Smooth muscle cell of the brain vasculature (primary cell): ENCODE measurements around the gene CDK19.
"Not testable (repeated sequence)": the region's sequence is repeated elsewhere in the genome, so short reads cannot be mapped to it uniquely, and the experiment has no call there.

ENCODE experiments used
- DNase-seq: peaks from one replicate; pipeline ENCODE4 v3.0.0-alpha.2; 2012; ENCODE audit warnings: low read depth, low spot score

CDK19 gene

GRCh38 chr6:110815411-110816409 lies at the start of gene CDK19:
Gene CDK19 (minus strand): TSS chr6:110815469. CDS start chr6:110815136, 333 bp downstream.
- DNase-seq = peak; percentile 96

- DNase-seq = no peak
Observed at GRCh38 chr6:110864824-110865223, 49.6 kb upstream of the CDK19 start.

GRCh38 chr6:110859335-110859792 lies 44.1 kb upstream of the CDK19 start:
- no peak for DNase-seq

- no peak for DNase-seq
Observed at GRCh38 chr6:110858562-110859214, 43.4 kb upstream of the CDK19 start.

- no peak for DNase-seq
Observed at GRCh38 chr6:110858016-110858415, 42.7 kb upstream of the CDK19 start.

GRCh38 chr6:110856296-110856695 lies 41.0 kb upstream of the CDK19 start:
- DNase-seq = no peak

GRCh38 chr6:110853754-110854477 lies 38.6 kb upstream of the CDK19 start:
- no peak for DNase-seq

GRCh38 chr6:110852773-110853172 lies 37.5 kb upstream of the CDK19 start:
- DNase-seq = no peak

- no peak for DNase-seq
Observed at GRCh38 chr6:110849781-110850180, 34.5 kb upstream of the CDK19 start.

GRCh38 chr6:110841266-110841665 lies 26.0 kb upstream of the CDK19 start:
- DNase-seq = no peak

GRCh38 chr6:110835751-110836150 lies 20.5 kb upstream of the CDK19 start:
- DNase-seq = not testable (repeated sequence)

GRCh38 chr6:110833831-110834230 lies 18.6 kb upstream of the CDK19 start:
- DNase-seq = no peak

- no peak for DNase-seq
Observed at GRCh38 chr6:110831405-110831804, 16.1 kb upstream of the CDK19 start.

GRCh38 chr6:110828396-110828795 lies 13.1 kb upstream of the CDK19 start:
- DNase-seq = no peak

- no peak for DNase-seq
Observed at GRCh38 chr6:110826236-110827129, 11.2 kb upstream of the CDK19 start.

GRCh38 chr6:110823146-110823545 lies 7.9 kb upstream of the CDK19 start:
- DNase-seq = no peak

GRCh38 chr6:110822249-110822648 lies 7.0 kb upstream of the CDK19 start:
- no peak for DNase-seq

- DNase-seq = no peak
Observed at GRCh38 chr6:110816677-110817076, 1.4 kb upstream of the CDK19 start.

GRCh38 chr6:110815015-110815410 lies 256 bp downstream of the CDK19 start:
- DNase-seq = no peak

- no peak for DNase-seq
Observed at GRCh38 chr6:110814102-110815014, 911 bp downstream of the CDK19 start.
